ENCODE measurements around the gene MBTPS1. TPM values are rescaled to one million over a fixed set of nuclear protein-coding genes. Genes with fewer than 3 reads are reported as not detected.

The MBTPS1 gene
- total and polyA plus RNA-seq, 4 donors, result 21.1 to 65.0 (median 30.8) TPM

- TF ChIP-seq HNF4G (IDR thresholded peaks at IDR 0.05) (no peak), JUND (IDR thresholded peaks at IDR 0.05) (no peak), FOXA1 (IDR thresholded peaks at IDR 0.05) (no peak), TAF1 (conservative IDR thresholded peaks at IDR 0.05) (no peak), MAX (IDR thresholded peaks at IDR 0.05) (no peak), EGR1 (IDR thresholded peaks at IDR 0.05; ENCODE audit: low read depth in 2 of 2) (no peak), RAD21 (IDR thresholded peaks at IDR 0.05) (no peak), GABPA (IDR thresholded peaks at IDR 0.05 in 1 of 2, conservative IDR thresholded peaks at IDR 0.05 in 1 of 2) (no peak), YY1 (IDR thresholded peaks at IDR 0.05) (no peak), SP1 (IDR thresholded peaks at IDR 0.05) (no peak), NR2F2 (IDR thresholded peaks at IDR 0.05) (no peak), RXRA (IDR thresholded peaks at IDR 0.05) (no peak)
- TF ChIP-seq, protein P1, sequence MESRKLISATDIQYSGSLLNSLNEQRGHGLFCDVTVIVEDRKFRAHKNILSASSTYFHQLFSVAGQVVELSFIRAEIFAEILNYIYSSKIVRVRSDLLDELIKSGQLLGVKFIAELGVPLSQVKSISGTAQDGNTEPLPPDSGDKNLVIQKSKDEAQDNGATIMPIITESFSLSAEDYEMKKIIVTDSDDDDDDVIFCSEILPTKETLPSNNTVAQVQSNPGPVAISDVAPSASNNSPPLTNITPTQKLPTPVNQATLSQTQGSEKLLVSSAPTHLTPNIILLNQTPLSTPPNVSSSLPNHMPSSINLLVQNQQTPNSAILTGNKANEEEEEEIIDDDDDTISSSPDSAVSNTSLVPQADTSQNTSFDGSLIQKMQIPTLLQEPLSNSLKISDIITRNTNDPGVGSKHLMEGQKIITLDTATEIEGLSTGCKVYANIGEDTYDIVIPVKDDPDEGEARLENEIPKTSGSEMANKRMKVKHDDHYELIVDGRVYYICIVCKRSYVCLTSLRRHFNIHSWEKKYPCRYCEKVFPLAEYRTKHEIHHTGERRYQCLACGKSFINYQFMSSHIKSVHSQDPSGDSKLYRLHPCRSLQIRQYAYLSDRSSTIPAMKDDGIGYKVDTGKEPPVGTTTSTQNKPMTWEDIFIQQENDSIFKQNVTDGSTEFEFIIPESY (IDR thresholded peaks at IDR 0.05), result no peak
- TF ChIP-seq, protein P2, sequence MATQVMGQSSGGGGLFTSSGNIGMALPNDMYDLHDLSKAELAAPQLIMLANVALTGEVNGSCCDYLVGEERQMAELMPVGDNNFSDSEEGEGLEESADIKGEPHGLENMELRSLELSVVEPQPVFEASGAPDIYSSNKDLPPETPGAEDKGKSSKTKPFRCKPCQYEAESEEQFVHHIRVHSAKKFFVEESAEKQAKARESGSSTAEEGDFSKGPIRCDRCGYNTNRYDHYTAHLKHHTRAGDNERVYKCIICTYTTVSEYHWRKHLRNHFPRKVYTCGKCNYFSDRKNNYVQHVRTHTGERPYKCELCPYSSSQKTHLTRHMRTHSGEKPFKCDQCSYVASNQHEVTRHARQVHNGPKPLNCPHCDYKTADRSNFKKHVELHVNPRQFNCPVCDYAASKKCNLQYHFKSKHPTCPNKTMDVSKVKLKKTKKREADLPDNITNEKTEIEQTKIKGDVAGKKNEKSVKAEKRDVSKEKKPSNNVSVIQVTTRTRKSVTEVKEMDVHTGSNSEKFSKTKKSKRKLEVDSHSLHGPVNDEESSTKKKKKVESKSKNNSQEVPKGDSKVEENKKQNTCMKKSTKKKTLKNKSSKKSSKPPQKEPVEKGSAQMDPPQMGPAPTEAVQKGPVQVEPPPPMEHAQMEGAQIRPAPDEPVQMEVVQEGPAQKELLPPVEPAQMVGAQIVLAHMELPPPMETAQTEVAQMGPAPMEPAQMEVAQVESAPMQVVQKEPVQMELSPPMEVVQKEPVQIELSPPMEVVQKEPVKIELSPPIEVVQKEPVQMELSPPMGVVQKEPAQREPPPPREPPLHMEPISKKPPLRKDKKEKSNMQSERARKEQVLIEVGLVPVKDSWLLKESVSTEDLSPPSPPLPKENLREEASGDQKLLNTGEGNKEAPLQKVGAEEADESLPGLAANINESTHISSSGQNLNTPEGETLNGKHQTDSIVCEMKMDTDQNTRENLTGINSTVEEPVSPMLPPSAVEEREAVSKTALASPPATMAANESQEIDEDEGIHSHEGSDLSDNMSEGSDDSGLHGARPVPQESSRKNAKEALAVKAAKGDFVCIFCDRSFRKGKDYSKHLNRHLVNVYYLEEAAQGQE (IDR thresholded peaks at IDR 0.05), result no peak
- Histone ChIP-seq H3K36me3 (ENCODE audit: control insufficient read depth in 4 of 4, insufficient read depth in 3 of 4, low read depth in 1 of 4, low read length in 3 of 4) (no peaks in the 10 kb centered on the region), H3K4me1 (ENCODE audit: control insufficient read depth in 4 of 4, insufficient read depth in 4 of 4, low read length in 3 of 4) (no peaks in the 10 kb centered on the region), H3K27me3 (ENCODE audit: control insufficient read depth in 4 of 4, insufficient read depth in 4 of 4, low read length in 3 of 4) (no peaks in the 10 kb centered on the region), H3K9ac (ENCODE audit: low read depth in 1 of 2, low read length in 2 of 2) (no peak overlapping the region), H3K9me3 (ENCODE audit: control insufficient read depth in 4 of 4, low read length in 3 of 4) (no peaks in the 10 kb centered on the region), H3K4me3 (ENCODE audit: low read depth in 1 of 3, low read length in 3 of 3) (no peak overlapping the region), H3K27ac (ENCODE audit: low read depth in 1 of 2, low read length in 2 of 2) (no peak overlapping the region)
- 78% methylated on average over 8 of the region's 8 CpGs for WGBS
- DNase-seq (ENCODE audit: low spot score), result no peak
Measured at GRCh38 chr16:84007965-84008364, 108.8 kb downstream of the MBTPS1 start.

GRCh38 chr16:84007520-84007919, 109.2 kb downstream of the MBTPS1 start:
- H3K27ac ChIP-seq (ENCODE audit: low read depth in 1 of 2, low read length in 2 of 2), result no peak overlapping the region
- H3K9me3 ChIP-seq (ENCODE audit: control insufficient read depth in 4 of 4, low read length in 3 of 4), result no peaks in the 10 kb centered on the region
- H3K36me3 ChIP-seq (ENCODE audit: control insufficient read depth in 4 of 4, insufficient read depth in 3 of 4, low read depth in 1 of 4, low read length in 3 of 4), result no peaks in the 10 kb centered on the region
- H3K4me1 ChIP-seq (ENCODE audit: control insufficient read depth in 4 of 4, insufficient read depth in 4 of 4, low read length in 3 of 4), result no peaks in the 10 kb centered on the region
- 82% methylated on average over 4 of the region's 4 CpGs for WGBS
- H3K27me3 ChIP-seq (ENCODE audit: control insufficient read depth in 4 of 4, insufficient read depth in 4 of 4, low read length in 3 of 4), result no peaks in the 10 kb centered on the region
- no peak overlapping the region for H3K9ac ChIP-seq (ENCODE audit: low read depth in 1 of 2, low read length in 2 of 2)
- TF ChIP-seq SP1 (IDR thresholded peaks at IDR 0.05) (no peak), TAF1 (conservative IDR thresholded peaks at IDR 0.05) (no peak), GABPA (IDR thresholded peaks at IDR 0.05 in 1 of 2, conservative IDR thresholded peaks at IDR 0.05 in 1 of 2) (no peak), RAD21 (IDR thresholded peaks at IDR 0.05) (no peak), NR2F2 (IDR thresholded peaks at IDR 0.05) (no peak), JUND (IDR thresholded peaks at IDR 0.05) (no peak), HNF4G (IDR thresholded peaks at IDR 0.05) (no peak), ATF3 (IDR thresholded peaks at IDR 0.05) (no peak), FOXA2 (IDR thresholded peaks at IDR 0.05) (no peak)
- TF ChIP-seq, protein P1 (IDR thresholded peaks at IDR 0.05), result no peak
- TF ChIP-seq, protein P3, sequence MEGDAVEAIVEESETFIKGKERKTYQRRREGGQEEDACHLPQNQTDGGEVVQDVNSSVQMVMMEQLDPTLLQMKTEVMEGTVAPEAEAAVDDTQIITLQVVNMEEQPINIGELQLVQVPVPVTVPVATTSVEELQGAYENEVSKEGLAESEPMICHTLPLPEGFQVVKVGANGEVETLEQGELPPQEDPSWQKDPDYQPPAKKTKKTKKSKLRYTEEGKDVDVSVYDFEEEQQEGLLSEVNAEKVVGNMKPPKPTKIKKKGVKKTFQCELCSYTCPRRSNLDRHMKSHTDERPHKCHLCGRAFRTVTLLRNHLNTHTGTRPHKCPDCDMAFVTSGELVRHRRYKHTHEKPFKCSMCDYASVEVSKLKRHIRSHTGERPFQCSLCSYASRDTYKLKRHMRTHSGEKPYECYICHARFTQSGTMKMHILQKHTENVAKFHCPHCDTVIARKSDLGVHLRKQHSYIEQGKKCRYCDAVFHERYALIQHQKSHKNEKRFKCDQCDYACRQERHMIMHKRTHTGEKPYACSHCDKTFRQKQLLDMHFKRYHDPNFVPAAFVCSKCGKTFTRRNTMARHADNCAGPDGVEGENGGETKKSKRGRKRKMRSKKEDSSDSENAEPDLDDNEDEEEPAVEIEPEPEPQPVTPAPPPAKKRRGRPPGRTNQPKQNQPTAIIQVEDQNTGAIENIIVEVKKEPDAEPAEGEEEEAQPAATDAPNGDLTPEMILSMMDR (IDR thresholded peaks at IDR 0.05; ENCODE audit: low read depth, low read length, missing input control), result no peak
- TF ChIP-seq, protein P2 (IDR thresholded peaks at IDR 0.05), result no peak
- no peak for DNase-seq (ENCODE audit: low spot score)
- no peak overlapping the region for H3K4me3 ChIP-seq (ENCODE audit: low read depth in 1 of 3, low read length in 3 of 3)

Data from liver (tissue), 9 donors.